HepG2 (cell line): ENCODE results near the gene ABCG2. TPM values are rescaled to one million over a fixed set of nuclear protein-coding genes. Genes with fewer than 3 reads are reported as not detected.

Experiments used
- AGO2 ChIP-seq: fragments of 200-400 bp; formaldehyde crosslinking; optimal IDR thresholded peaks from 2 replicates; pipeline ENCODE3; 2017; ENCODE audit warnings: mild to moderate bottlenecking, low read depth, low read length, moderate library complexity
- CBFB ChIP-seq: sonication (generic); formaldehyde crosslinking; IDR thresholded peaks from 2 replicates; pipeline ENCODE4 v1.4.0; 2020; ENCODE audit warnings: missing genetic modification reagents
- GABPB1 ChIP-seq: IDR thresholded peaks from 2 replicates; pipeline ENCODE4 v1.6.1; 2016; ENCODE audit warnings: mild to moderate bottlenecking, missing genetic modification reagents, moderate library complexity, missing compliant biosample characterization
- HNF1B ChIP-seq: sonication (generic); formaldehyde crosslinking; IDR thresholded peaks from 2 replicates; pipeline ENCODE4 v1.5.1; 2020; ENCODE audit warnings: mild to moderate bottlenecking, moderate library complexity, missing genetic modification reagents
- HOXA9 ChIP-seq: sonication (generic); formaldehyde crosslinking; IDR thresholded peaks from 2 replicates; pipeline ENCODE4 v1.8.1; 2022; ENCODE audit warnings: missing genetic modification reagents, mild to moderate bottlenecking, moderate library complexity, borderline replicate concordance
- KAT7 ChIP-seq: IDR thresholded peaks from 2 replicates; pipeline ENCODE4 v1.6.1; 2018; ENCODE audit warnings: borderline replicate concordance, missing compliant biosample characterization
- NPAS2 ChIP-seq: sonication (generic); formaldehyde crosslinking; IDR thresholded peaks from 2 replicates; pipeline ENCODE4 v1.8.0; 2022; ENCODE audit warnings: mild to moderate bottlenecking, missing genetic modification reagents, borderline replicate concordance
- RBAK ChIP-seq: sonication (generic); formaldehyde crosslinking; IDR thresholded peaks from 2 replicates; pipeline ENCODE4 v1.5.1; 2020; ENCODE audit warnings: mild to moderate bottlenecking, missing genetic modification reagents
- SAP130 ChIP-seq: IDR thresholded peaks from 2 replicates; pipeline ENCODE4 v1.6.1; 2016; ENCODE audit warnings: low read depth
- SRSF4 ChIP-seq: fragments of 200-400 bp; formaldehyde crosslinking; IDR thresholded peaks from one replicate; pipeline ENCODE4 v1.6.1; 2018; ENCODE audit warnings: mild to moderate bottlenecking, low read depth, low read length, moderate library complexity; ENCODE audit not compliant: poor library complexity, severe bottlenecking
- ZNF354B ChIP-seq: sonication (generic); formaldehyde crosslinking; IDR thresholded peaks from 2 replicates; pipeline ENCODE4 v1.8.0; 2022; ENCODE audit warnings: mild to moderate bottlenecking, missing genetic modification reagents
- ZNF550 ChIP-seq: sonication (generic); formaldehyde crosslinking; IDR thresholded peaks from 2 replicates; pipeline ENCODE4 v1.4.0; 2020; ENCODE audit warnings: mild to moderate bottlenecking, missing genetic modification reagents, borderline replicate concordance
- ZNF589 ChIP-seq: sonication (generic); formaldehyde crosslinking; conservative IDR thresholded peaks from 2 replicates; pipeline ENCODE4 v1.8.0; 2022; ENCODE audit warnings: mild to moderate bottlenecking, moderate library complexity, missing genetic modification reagents
- ZNF615 ChIP-seq: sonication (generic); formaldehyde crosslinking; IDR thresholded peaks from 2 replicates; pipeline ENCODE4 v1.5.0; 2020; ENCODE audit warnings: mild to moderate bottlenecking, missing genetic modification reagents, borderline replicate concordance
- ZNF776 ChIP-seq: sonication (generic); formaldehyde crosslinking; IDR thresholded peaks from 2 replicates; pipeline ENCODE4 v1.4.0; 2020; ENCODE audit warnings: mild to moderate bottlenecking, missing genetic modification reagents
- polyA plus RNA-seq, 8 experiments: library from polyadenylated mRNA; depleted of rRNA in 3 of 8; stranded (reverse) in 7 of 8; unstranded in 1 of 8; fragments of >200 nt; fragmentation: Illumina TruSeq in 4 of 8; extraction: Trizol in 4 of 8; gene quantifications; 2 replicates each; pipeline versions ENCODE4 v1.2.1 to v1.2.3, GENCODE V29; 2011 to 2016; ENCODE audit warnings: low read depth in 4 of 8, missing spikeins in 1 of 8, mixed read lengths in 1 of 8; ENCODE audit not compliant: insufficient read depth in 1 of 8
- total RNA-seq, 5 experiments: library from RNA; depleted of rRNA; stranded (reverse); fragments of >200 nt; fragmentation: Illumina TruSeq; extraction: Trizol; gene quantifications; 2 replicates each; pipeline ENCODE4 v1.2.3, GENCODE V29; 2016; ENCODE audit warnings: low read depth in 1 of 5
- TF ChIP-seq, protein P1 (sequence below): IDR thresholded peaks from 2 replicates; pipeline ENCODE4 v1.6.1; 2016; ENCODE audit warnings: mild to moderate bottlenecking
- TF ChIP-seq, protein P2 (sequence below): sonication (generic); formaldehyde crosslinking; IDR thresholded peaks from 2 replicates; pipeline ENCODE4 v1.4.0; 2020; ENCODE audit warnings: missing genetic modification reagents
- TF ChIP-seq, protein P3 (sequence below): sonication (generic); formaldehyde crosslinking; IDR thresholded peaks from 2 replicates; pipeline ENCODE4 v1.8.0; 2022; ENCODE audit warnings: mild to moderate bottlenecking, missing genetic modification reagents, moderate library complexity
- TF ChIP-seq, protein P4 (sequence below): sonication (generic); formaldehyde crosslinking; IDR thresholded peaks from 2 replicates; pipeline ENCODE4 v1.5.1; 2020; ENCODE audit warnings: missing genetic modification reagents, mild to moderate bottlenecking, borderline replicate concordance
- TF ChIP-seq, protein P5 (sequence below): IDR thresholded peaks from 2 replicates; pipeline ENCODE4 v1.6.1; 2016; ENCODE audit warnings: low read depth

Gene ABCG2
- total and polyA plus RNA-seq, 2 of the 13 experiments (the other 11 are each of a cell fraction or from before 2014, with no cell fraction given), result 10.0 to 15.7 TPM

GRCh38 chr4:88107406-88108107 is 50.9 kb downstream of the ABCG2 start (continued):
- TF ChIP-seq CBFB (CRISPR knock-in tag) (peak; percentile 31; the same call in 1 of the 2 replicates), ZNF615 (CRISPR knock-in tag) (no peak), ZNF354B (no peak), GABPB1 (peak; percentile 49; the same call in 1 of the 2 replicates), NPAS2 (CRISPR knock-in tag) (no peak), ZNF550 (no peak), RBAK (CRISPR knock-in tag) (no peak; the same call in 1 of the 2 replicates), KAT7 (CRISPR knock-in tag) (no peak; the same call in 1 of the 2 replicates), AGO2 (no peak), SAP130 (CRISPR knock-in tag) (peak; percentile 82), ZNF589 (CRISPR knock-in tag) (no peak), HOXA9 (CRISPR knock-in tag) (no peak), SRSF4 (no peak), HNF1B (CRISPR knock-in tag) (peak; percentile 69; the same call in 1 of the 2 replicates), ZNF776 (CRISPR knock-in tag) (no peak)
- TF ChIP-seq, protein P1, sequence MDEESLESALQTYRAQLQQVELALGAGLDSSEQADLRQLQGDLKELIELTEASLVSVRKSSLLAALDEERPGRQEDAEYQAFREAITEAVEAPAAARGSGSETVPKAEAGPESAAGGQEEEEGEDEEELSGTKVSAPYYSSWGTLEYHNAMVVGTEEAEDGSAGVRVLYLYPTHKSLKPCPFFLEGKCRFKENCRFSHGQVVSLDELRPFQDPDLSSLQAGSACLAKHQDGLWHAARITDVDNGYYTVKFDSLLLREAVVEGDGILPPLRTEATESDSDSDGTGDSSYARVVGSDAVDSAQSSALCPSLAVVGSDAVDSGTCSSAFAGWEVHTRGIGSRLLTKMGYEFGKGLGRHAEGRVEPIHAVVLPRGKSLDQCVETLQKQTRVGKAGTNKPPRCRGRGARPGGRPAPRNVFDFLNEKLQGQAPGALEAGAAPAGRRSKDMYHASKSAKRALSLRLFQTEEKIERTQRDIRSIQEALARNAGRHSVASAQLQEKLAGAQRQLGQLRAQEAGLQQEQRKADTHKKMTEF, result peak; percentile 70; the same call in 1 of the 2 replicates
- TF ChIP-seq, protein P2, sequence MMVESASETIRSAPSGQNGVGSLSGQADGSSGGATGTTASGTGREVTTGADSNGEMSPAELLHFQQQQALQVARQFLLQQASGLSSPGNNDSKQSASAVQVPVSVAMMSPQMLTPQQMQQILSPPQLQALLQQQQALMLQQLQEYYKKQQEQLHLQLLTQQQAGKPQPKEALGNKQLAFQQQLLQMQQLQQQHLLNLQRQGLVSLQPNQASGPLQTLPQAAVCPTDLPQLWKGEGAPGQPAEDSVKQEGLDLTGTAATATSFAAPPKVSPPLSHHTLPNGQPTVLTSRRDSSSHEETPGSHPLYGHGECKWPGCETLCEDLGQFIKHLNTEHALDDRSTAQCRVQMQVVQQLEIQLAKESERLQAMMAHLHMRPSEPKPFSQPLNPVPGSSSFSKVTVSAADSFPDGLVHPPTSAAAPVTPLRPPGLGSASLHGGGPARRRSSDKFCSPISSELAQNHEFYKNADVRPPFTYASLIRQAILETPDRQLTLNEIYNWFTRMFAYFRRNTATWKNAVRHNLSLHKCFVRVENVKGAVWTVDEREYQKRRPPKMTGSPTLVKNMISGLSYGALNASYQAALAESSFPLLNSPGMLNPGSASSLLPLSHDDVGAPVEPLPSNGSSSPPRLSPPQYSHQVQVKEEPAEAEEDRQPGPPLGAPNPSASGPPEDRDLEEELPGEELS (CRISPR knock-in tag), result peak; percentile 92
- TF ChIP-seq, protein P3, sequence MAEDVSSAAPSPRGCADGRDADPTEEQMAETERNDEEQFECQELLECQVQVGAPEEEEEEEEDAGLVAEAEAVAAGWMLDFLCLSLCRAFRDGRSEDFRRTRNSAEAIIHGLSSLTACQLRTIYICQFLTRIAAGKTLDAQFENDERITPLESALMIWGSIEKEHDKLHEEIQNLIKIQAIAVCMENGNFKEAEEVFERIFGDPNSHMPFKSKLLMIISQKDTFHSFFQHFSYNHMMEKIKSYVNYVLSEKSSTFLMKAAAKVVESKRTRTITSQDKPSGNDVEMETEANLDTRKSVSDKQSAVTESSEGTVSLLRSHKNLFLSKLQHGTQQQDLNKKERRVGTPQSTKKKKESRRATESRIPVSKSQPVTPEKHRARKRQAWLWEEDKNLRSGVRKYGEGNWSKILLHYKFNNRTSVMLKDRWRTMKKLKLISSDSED, result no peak
- TF ChIP-seq, protein P4, sequence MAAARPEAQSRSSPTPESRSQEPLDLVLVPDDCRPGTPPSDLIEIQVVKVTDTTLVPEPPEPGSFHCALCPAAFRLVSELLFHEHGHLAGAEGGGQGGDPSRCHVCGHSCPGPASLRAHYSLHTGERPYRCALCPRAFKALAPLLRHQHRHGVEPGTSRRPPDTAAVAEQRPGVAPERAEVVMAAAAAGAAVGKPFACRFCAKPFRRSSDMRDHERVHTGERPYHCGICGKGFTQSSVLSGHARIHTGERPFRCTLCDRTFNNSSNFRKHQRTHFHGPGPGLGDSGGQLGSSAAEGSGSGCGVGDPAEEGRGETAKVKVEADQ, result peak; percentile 61; the same call in 1 of the 2 replicates
- TF ChIP-seq, protein P5, sequence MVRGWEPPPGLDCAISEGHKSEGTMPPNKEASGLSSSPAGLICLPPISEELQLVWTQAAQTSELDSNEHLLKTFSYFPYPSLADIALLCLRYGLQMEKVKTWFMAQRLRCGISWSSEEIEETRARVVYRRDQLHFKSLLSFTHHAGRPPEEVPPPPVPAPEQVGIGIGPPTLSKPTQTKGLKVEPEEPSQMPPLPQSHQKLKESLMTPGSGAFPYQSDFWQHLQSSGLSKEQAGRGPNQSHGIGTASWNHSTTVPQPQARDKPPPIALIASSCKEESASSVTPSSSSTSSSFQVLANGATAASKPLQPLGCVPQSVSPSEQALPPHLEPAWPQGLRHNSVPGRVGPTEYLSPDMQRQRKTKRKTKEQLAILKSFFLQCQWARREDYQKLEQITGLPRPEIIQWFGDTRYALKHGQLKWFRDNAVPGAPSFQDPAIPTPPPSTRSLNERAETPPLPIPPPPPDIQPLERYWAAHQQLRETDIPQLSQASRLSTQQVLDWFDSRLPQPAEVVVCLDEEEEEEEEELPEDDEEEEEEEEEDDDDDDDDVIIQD (CRISPR knock-in tag), result peak; percentile 94
